HG03095 (cell line): ENCODE measurements around the gene HES3.

Experiments used
- ATAC-seq: cut with Tn5 transposase; IDR thresholded peaks from one replicate; pipeline ENCODE4 v1.9.1; 2021; ENCODE audit warnings: moderate library complexity; ENCODE audit not compliant: unreplicated experiment

The HES3 gene

DNA sequence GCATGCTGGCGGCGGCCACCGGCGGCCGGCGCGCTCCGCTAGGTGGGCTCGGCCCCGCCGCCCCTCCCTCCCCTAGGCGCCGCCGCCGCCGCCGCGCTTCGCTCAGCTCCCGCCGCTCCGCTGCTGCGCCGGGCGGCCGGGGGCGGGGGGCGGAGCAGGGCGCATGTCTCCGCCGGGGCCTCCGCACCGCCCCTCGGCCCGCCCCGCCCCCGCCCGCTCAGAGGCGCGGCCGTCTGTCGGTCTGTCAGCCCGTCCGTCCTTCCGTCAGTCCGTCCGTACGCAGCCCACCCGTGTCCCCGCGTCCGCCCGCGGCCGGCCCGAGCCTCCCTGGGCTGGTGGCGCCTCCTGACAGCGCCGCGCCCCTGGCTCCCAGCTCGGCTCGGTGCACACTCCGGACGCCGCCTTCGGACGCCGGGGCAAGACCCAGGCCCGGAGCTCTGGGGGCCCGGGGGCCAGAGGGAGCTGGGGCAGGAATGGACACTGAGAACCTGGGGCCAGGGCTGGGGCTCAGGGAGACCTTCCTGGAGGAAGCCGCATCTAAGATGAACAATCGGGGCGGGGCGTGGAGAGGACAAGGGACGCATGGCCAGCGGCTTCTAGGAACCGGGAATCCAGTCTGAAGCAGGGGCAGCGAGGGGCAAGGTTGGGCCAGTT is 17.1 kb downstream of the HES3 start, which contains the start of gene GPR153:
GPR153 (minus strand) TSS at position 138 of the 654 bp plus-strand sequence. CDS start 6,193 bp downstream, outside the sequence.
- ATAC-seq: no peak

- ATAC-seq: no peak
Observed at GRCh38 chr1:6261615-6261995, 17.6 kb downstream of the HES3 start.

DNA sequence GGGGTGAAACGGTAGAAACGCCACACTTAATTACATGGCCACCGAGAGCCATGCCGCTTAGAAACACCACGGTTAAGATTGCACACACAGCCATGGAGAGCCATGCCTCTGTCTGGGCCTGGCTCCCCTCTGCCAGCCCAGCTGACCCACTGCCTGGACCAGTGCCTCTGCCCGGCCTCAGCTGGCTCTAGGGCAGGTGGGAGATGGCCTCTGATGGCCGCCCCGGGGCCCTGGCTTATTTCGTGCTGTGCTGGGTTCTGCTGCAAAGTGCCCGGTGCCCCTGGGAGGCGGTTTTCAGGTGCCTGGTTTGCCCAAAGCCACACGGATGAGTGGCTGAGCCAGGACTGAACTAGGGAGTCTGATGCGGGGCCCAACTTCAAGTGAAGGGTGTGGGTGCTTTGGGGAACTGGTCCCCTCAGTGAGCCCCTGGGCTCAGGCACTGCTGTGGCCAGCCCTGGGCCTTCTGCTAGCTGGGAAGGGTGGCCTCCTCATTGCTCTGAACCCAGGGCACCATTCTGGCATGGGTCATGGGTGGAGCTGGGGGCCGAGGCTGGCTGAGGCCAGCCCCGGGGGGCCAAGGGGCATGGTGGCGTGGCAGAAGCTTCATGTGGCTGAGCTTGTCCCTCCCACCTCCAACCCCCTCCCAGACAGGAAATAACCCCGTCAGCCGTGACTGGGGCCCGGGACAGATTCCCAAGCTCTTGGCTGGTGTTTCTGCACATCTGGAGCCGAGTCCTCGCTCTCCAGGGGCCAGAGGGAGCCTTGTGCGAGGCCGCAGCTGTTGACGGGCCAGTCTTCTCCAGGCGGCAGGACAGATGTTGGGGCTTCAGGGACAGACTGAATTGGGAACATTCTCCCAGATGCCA is 18.8 kb downstream of the HES3 start:
- ATAC-seq: no peak

GRCh38 chr1:6263716-6264115 is 19.7 kb downstream of the HES3 start:
- no peak for ATAC-seq

DNA sequence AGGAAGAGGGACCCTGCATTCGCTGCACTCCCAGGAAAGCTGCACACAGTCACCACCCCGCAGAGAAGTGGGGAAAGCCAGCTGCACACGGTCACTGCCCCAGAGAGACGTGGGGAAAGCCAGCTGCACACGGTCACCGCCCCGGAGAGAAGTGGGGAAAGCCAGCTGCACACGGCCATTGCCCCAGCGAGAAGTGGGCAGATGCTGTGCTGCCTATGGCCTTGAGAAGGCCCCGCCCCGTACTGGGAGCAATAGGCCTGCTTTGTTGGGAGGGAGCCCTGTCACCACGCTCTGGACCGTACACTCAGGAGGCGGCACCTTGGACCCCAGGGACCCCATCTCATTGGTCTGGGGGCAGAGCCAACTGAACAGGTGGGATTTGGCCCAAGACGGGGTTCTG is 21.2 kb downstream of the HES3 start:
- ATAC-seq: no peak

GRCh38 chr1:6266641-6267040 is 22.7 kb downstream of the HES3 start:
- ATAC-seq: no peak

GRCh38 chr1:6267686-6268322 is 23.8 kb downstream of the HES3 start:
- no peak for ATAC-seq

DNA sequence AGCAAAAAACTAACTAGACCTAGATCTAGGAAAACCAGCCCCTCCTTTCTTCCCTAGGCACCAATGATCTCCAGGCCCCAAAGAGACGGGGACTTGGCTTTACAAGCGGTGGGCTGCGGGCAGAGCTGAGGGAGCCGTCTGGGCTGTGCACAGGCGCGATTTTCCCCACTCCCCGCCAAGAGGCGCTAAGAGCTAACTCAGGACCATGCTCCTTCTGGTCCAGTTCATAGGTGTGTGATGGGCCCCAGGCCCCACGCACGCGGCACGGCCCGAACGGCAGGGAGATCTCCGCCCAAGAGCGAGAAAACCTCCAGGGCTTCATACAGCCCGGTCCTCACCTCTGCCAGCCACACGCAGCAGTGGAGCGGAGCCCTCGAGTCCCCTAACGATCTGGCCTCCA is 24.4 kb downstream of the HES3 start:
- no peak for ATAC-seq

- ATAC-seq: no peak
Observed at GRCh38 chr1:6269296-6269695, 25.3 kb downstream of the HES3 start.

GRCh38 chr1:6269720-6270400 is 25.9 kb downstream of the HES3 start:
- no peak for ATAC-seq

- ATAC-seq: no peak
Observed at GRCh38 chr1:6270401-6270800, 26.4 kb downstream of the HES3 start.

- no peak for ATAC-seq
Observed at GRCh38 chr1:6271006-6271405, 27.0 kb downstream of the HES3 start.

- no peak for ATAC-seq
Observed at GRCh38 chr1:6271554-6271953, 27.6 kb downstream of the HES3 start.

DNA sequence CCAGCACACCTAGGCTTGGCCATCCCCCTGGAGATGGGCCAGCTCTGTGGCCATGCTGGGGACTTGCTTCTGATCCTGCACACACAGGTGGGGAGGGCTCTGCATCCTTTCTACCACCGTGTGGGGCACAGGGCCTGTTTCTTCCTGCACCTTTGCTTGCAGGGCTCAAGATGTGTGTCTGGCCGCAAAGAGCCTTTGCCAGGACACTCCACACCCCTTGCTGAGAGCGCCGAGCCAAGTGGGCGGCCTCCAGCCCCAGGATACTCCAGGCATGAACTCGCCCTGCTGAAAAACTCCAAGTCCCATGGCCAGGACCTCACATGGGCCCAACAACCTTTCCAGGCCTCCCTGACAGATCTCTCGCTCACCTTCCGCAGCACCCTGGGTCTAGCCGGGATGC is 28.5 kb downstream of the HES3 start:
- ATAC-seq: no peak

DNA sequence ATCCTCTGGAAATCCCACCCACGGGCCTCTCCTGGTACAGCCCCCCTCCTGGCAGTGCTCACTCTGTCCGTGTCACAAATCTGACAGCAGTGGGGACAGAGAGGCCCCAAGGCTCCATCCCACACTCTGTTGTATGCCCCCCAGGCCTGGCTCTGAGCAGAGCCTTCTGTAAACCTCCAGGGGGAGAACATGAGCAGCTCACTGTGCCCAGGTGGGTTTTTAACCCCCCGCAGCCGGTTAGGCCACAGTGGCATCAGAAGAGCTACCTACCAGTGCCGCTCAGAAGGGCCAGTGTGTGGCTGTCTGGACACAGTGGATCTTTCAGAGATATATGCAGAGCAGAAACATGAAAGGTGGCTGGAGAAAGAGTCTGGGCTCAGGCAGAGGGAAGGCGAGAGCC is 28.9 kb downstream of the HES3 start:
- ATAC-seq: no peak

- ATAC-seq: no peak
Observed at GRCh38 chr1:6273380-6273891, 29.5 kb downstream of the HES3 start.

GRCh38 chr1:6274102-6274501 is 30.1 kb downstream of the HES3 start:
- no peak for ATAC-seq

DNA sequence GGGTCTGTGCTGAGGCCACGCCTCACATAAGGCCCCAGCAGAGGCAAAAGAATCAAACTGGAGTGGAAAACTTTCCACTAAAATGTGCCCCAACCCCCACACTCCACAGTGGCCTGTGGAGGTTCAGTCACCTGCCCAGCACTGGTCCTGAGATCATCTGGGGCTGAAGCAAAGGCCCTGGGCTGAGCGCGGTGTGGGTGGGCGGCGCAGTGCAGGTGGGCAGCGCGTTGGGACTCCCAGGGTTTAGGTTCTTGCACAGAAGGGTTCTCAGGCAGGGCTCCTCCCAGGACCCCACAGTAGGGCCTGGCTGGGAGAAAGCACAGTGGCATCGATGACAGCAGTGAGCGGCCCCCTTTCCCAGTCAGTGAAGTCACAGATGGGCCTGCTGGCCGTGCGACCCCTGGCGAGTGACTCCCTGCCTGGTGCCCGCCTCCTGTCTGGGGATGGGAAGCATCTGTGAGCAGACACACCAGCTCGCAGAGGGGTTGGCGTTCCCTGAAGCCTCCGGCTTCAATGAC is 30.7 kb downstream of the HES3 start:
- no peak for ATAC-seq

DNA sequence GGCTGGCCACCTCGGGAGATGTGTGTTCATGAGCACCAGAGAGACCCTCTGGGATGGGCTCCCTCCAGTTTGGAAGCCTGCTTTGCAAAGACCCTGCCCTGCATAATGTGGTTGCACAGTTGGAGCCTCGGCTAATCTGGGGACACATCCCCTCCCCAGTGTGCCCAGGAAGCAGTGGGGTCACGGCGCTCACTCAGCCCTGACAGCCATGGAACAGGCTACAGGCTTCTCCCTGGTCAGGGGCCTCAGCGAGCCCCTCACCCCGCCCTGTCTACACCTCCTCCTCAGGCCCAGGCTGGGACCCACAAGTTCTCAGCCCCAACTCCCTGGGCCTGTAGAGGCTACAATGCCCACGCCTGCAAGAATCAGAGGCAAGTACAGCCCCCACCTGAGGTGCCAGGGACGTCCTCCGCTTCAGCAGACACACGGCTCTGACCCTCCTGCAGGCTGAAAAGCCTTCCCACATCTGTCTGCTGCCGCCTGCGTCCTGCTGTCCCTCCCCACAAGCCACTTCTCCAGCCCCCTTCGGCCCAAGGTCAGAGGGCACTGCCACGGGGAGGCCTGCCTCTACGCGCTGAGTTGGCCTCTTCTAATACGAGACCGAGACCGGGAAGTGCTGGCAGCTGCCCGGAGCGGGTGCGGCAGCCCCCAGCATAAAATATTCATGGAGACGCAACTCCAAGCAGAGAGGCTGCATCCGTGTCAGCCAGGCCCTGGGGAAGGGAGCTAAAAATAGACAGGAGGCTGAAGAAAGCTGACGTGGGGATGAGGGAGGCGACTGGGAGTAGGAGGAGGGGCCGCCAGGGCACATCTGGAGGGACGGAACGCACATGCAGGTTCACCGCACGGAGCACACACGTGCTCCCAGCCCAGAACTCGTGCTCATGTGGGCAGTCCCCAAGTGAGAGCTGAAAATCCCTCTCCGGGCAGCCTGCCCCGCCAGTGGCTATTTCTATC is 32.1 kb downstream of the HES3 start:
- no peak for ATAC-seq
